ENCODE measurements around the gene LRRK1.

LRRK1 gene

DNA sequence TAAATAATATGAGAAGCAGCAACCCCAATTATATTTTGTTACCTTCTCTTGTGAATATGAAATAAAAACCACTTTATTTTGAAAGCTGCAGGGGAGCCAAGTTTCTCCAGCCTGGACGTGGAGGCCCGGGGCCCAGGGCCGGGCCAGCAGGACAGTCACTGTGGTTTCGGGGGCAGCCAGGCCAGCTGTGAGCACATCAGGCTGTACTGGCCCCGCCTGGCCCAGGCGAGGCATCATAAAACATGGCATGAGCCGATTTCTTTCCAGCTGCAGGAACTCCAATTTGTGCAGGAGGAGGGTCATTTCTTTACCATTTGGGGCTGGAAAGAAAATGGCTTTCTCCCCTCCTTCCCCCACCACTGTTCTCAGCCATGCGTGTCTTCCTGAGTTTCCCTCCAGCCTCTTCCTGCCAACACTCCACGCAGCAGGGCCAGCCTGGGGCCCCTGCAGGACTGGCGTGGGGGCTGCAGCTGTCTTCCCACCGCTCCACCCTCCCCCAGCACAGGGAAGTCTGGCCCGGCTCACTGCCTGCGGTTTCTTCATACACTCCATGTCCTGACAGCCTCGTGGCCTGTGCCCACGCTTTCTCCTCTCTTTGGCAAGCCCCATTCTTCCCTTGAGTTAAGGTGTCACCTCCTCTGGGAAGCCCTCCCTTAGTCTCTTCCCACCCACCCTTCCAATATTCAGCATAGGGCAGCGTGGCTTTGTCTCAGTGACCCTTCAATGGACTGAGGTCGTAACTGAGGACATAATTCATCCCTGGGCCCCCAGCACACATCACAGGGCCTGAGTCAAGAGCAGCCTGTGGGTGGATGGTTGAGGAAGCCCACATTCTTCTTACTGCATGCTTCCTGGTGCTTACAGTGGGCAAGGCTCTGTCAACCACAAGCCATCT lies 196.9 kb downstream of the LRRK1 start:
- ATAC-seq (ENCODE audit: insufficient read depth, low read depth): no peak
- no peaks in the 10 kb centered on the region for H3K4me1 ChIP-seq (ENCODE audit: insufficient read depth, low read length)
- no peaks in the 10 kb centered on the region for H3K9me3 ChIP-seq (ENCODE audit: insufficient read depth, low read length, severe bottlenecking)
- H3K27ac ChIP-seq (ENCODE audit: low read length): no peak overlapping the region
- DNase-seq: no peak
- H3K4me2 ChIP-seq (ENCODE audit: insufficient read depth, low read length): no peak overlapping the region
- H3K4me3 ChIP-seq (ENCODE audit: low read depth in 1 of 2, low read length in 2 of 2): no peak overlapping the region
- TF ChIP-seq EZH2 (IDR thresholded peaks at IDR 0.05; ENCODE audit: borderline replicate concordance, low read depth, low read length, severe bottlenecking): no peak
- TF ChIP-seq, protein P1, sequence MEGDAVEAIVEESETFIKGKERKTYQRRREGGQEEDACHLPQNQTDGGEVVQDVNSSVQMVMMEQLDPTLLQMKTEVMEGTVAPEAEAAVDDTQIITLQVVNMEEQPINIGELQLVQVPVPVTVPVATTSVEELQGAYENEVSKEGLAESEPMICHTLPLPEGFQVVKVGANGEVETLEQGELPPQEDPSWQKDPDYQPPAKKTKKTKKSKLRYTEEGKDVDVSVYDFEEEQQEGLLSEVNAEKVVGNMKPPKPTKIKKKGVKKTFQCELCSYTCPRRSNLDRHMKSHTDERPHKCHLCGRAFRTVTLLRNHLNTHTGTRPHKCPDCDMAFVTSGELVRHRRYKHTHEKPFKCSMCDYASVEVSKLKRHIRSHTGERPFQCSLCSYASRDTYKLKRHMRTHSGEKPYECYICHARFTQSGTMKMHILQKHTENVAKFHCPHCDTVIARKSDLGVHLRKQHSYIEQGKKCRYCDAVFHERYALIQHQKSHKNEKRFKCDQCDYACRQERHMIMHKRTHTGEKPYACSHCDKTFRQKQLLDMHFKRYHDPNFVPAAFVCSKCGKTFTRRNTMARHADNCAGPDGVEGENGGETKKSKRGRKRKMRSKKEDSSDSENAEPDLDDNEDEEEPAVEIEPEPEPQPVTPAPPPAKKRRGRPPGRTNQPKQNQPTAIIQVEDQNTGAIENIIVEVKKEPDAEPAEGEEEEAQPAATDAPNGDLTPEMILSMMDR (IDR thresholded peaks at IDR 0.05; ENCODE audit: borderline replicate concordance, extremely low read depth, low read length, poor library complexity, severe bottlenecking): no peak
- no peaks in the 10 kb centered on the region for H3K79me2 ChIP-seq (ENCODE audit: insufficient read depth, low read length)
- no peak overlapping the region for H2AFZ ChIP-seq (ENCODE audit: low read depth, low read length)
- no peaks in the 10 kb centered on the region for H3K27me3 ChIP-seq (ENCODE audit: insufficient read depth, low read length, poor library complexity)
- H3K36me3 ChIP-seq (ENCODE audit: insufficient read depth, low read length): no peaks in the 10 kb centered on the region
- H3K9ac ChIP-seq (ENCODE audit: low read depth, low read length): no peak overlapping the region
- no peaks in the 10 kb centered on the region for H4K20me1 ChIP-seq (ENCODE audit: insufficient read depth, low read length)

DNA sequence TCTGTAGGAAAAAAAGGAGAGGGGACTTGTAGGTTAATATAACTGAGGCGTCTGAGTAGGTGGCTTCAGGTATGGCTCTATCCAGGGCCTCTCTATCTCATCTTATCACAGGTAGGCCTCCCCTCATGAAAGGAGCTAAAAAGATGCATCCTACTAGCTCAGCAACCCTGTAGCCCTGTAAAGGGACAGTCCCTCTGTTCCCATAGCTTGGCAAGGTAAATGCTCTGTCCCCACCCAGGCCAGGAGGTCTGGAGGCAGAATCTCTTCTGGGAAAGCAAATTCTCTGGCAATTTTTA lies 197.5 kb downstream of the LRRK1 start:
- TF ChIP-seq EZH2 (IDR thresholded peaks at IDR 0.05; ENCODE audit: borderline replicate concordance, low read depth, low read length, severe bottlenecking): no peak
- TF ChIP-seq, protein P1 (IDR thresholded peaks at IDR 0.05; ENCODE audit: borderline replicate concordance, extremely low read depth, low read length, poor library complexity, severe bottlenecking): no peak
- no peak overlapping the region for H3K4me2 ChIP-seq (ENCODE audit: insufficient read depth, low read length)
- no peak overlapping the region for H3K9ac ChIP-seq (ENCODE audit: low read depth, low read length)
- no peaks in the 10 kb centered on the region for H3K27me3 ChIP-seq (ENCODE audit: insufficient read depth, low read length, poor library complexity)
- no peaks in the 10 kb centered on the region for H4K20me1 ChIP-seq (ENCODE audit: insufficient read depth, low read length)
- DNase-seq (no peak), ATAC-seq (ENCODE audit: insufficient read depth, low read depth) (no peak)
- H3K4me1 ChIP-seq (ENCODE audit: insufficient read depth, low read length): no peaks in the 10 kb centered on the region
- no peak overlapping the region for H3K4me3 ChIP-seq (ENCODE audit: low read depth in 1 of 2, low read length in 2 of 2)
- no peak overlapping the region for H2AFZ ChIP-seq (ENCODE audit: low read depth, low read length)
- H3K9me3 ChIP-seq (ENCODE audit: insufficient read depth, low read length, severe bottlenecking): no peaks in the 10 kb centered on the region
- no peaks in the 10 kb centered on the region for H3K36me3 ChIP-seq (ENCODE audit: insufficient read depth, low read length)
- no peak overlapping the region for H3K27ac ChIP-seq (ENCODE audit: low read length)
- no peaks in the 10 kb centered on the region for H3K79me2 ChIP-seq (ENCODE audit: insufficient read depth, low read length)

DNA sequence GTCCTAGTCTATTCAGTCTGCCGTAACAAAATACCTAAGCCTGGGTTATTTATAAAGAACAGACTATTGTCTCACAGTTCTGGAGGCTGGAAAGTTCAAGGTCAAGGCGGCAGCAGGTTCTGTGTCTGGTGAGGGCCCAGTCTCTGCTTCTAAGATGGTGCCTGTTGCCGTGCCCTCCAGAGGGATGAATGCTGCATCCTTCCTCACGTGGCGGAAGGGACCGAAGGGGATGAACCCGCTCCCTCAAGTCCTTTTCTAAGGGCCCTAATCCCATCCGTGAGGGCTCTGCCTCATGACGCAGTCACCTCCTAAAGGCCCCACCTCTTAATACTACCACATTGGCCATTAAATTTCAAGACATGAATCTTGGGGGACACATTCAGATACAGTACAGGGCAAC lies 199.0 kb downstream of the LRRK1 start:
- ATAC-seq (ENCODE audit: insufficient read depth, low read depth) (no peak), DNase-seq (no peak)
- Histone ChIP-seq H3K4me3 (ENCODE audit: low read depth in 1 of 2, low read length in 2 of 2) (no peak overlapping the region), H3K27me3 (ENCODE audit: insufficient read depth, low read length, poor library complexity) (no peaks in the 10 kb centered on the region), H3K36me3 (ENCODE audit: insufficient read depth, low read length) (no peaks in the 10 kb centered on the region), H4K20me1 (ENCODE audit: insufficient read depth, low read length) (no peaks in the 10 kb centered on the region), H3K9me3 (ENCODE audit: insufficient read depth, low read length, severe bottlenecking) (no peaks in the 10 kb centered on the region), H2AFZ (ENCODE audit: low read depth, low read length) (no peak overlapping the region), H3K79me2 (ENCODE audit: insufficient read depth, low read length) (no peaks in the 10 kb centered on the region), H3K4me1 (ENCODE audit: insufficient read depth, low read length) (no peaks in the 10 kb centered on the region), H3K9ac (ENCODE audit: low read depth, low read length) (no peak overlapping the region), H3K27ac (ENCODE audit: low read length) (no peak overlapping the region), H3K4me2 (ENCODE audit: insufficient read depth, low read length) (no peak overlapping the region)
- TF ChIP-seq, protein P1 (IDR thresholded peaks at IDR 0.05; ENCODE audit: borderline replicate concordance, extremely low read depth, low read length, poor library complexity, severe bottlenecking): no peak
- TF ChIP-seq EZH2 (IDR thresholded peaks at IDR 0.05; ENCODE audit: borderline replicate concordance, low read depth, low read length, severe bottlenecking): no peak
